Smooth muscle cell (in vitro differentiated cells): ENCODE measurements around the gene ENTREP1. TPM values are rescaled to one million over a fixed set of nuclear protein-coding genes. Genes with fewer than 3 reads are reported as not detected.

Experiments used
- polyA plus RNA-seq: library from polyadenylated mRNA; unstranded; fragments of >200 nt; fragmentation: Nextera tagmentation; extraction: Ambion mirVana; gene quantifications from 2 replicates; pipeline ENCODE4 v1.2.1, GENCODE V29; 2016
- total RNA-seq: library from RNA; depleted of rRNA; stranded (reverse); fragments of >200 nt; gene quantifications from 2 replicates; pipeline ENCODE4 v1.2.3, GENCODE V29; 2014

Gene ENTREP1
- total and polyA plus RNA-seq, 2 experiments from 2014 or later = 2.4 to 7.3 TPM

Other genes with a start within 250 kb of the ENTREP1 start
- 48.4 and 49.9 TPM in 2 replicates for gene TJP2, start 150.9 kb upstream of the ENTREP1 start, total RNA-seq
- 14.9 and 47.5 TPM in 2 replicates for gene TJP2, start 150.9 kb upstream of the ENTREP1 start, polyA plus RNA-seq